HEK293 (cell line): Measurements from ENCODE around the gene MAP3K12.

Source experiments
- ATF2 ChIP-seq: fragments of 450-650 bp; formaldehyde crosslinking; IDR thresholded peaks from 2 replicates; pipeline ENCODE4 v1.5.1; 2016; ENCODE audit warnings: missing biosample characterization, missing genetic modification characterization, low read depth
- CTCF ChIP-seq: fragments of 450-650 bp; formaldehyde crosslinking; IDR thresholded peaks from 2 replicates; pipeline ENCODE4 v1.5.1; 2016; ENCODE audit warnings: missing biosample characterization, missing genetic modification characterization
- HOXD13 ChIP-seq: sonication (generic); formaldehyde crosslinking; IDR thresholded peaks from 2 replicates; pipeline ENCODE4 v1.8.0; 2022; ENCODE audit warnings: missing genetic modification reagents, borderline replicate concordance
- MZF1 ChIP-seq: fragments of 450-650 bp; formaldehyde crosslinking; IDR thresholded peaks from 2 replicates; pipeline ENCODE4 v1.5.1; 2017; ENCODE audit warnings: missing biosample characterization, missing genetic modification characterization, borderline replicate concordance
- OVOL3 ChIP-seq: fragments of 450-650 bp; formaldehyde crosslinking; IDR thresholded peaks from 2 replicates; pipeline ENCODE4 v1.5.1; 2016; ENCODE audit warnings: missing biosample characterization, missing genetic modification characterization
- ZBTB10 ChIP-seq: fragments of 450-650 bp; formaldehyde crosslinking; IDR thresholded peaks from 2 replicates; pipeline ENCODE4 v1.5.1; 2016; ENCODE audit warnings: missing biosample characterization, missing genetic modification characterization
- ZBTB11 ChIP-seq: fragments of 450-650 bp; formaldehyde crosslinking; conservative IDR thresholded peaks from 2 replicates; pipeline ENCODE4 v1.5.1; 2016; ENCODE audit warnings: low read depth, missing biosample characterization, missing genetic modification characterization
- ZBTB26 ChIP-seq: fragments of 450-650 bp; formaldehyde crosslinking; optimal IDR thresholded peaks from 2 replicates; pipeline ENCODE3; 2016; ENCODE audit warnings: missing biosample characterization, mild to moderate bottlenecking, missing genetic modification characterization
- ZNF121 ChIP-seq: fragments of 450-650 bp; formaldehyde crosslinking; IDR thresholded peaks from 2 replicates; pipeline ENCODE4 v1.5.1; 2016; ENCODE audit warnings: missing biosample characterization, missing genetic modification characterization
- ZNF350 ChIP-seq: fragments of 450-650 bp; formaldehyde crosslinking; IDR thresholded peaks from 2 replicates; pipeline ENCODE4 v1.5.0; 2017; ENCODE audit warnings: missing biosample characterization, mild to moderate bottlenecking, missing genetic modification characterization
- ZNF558 ChIP-seq: fragments of 450-650 bp; formaldehyde crosslinking; IDR thresholded peaks from 2 replicates; pipeline ENCODE4 v1.5.1; 2016; ENCODE audit warnings: missing biosample characterization, missing genetic modification characterization
- ZNF610 ChIP-seq: fragments of 450-650 bp; formaldehyde crosslinking; IDR thresholded peaks from 2 replicates; pipeline ENCODE4 v1.5.1; 2016; ENCODE audit warnings: missing biosample characterization, missing genetic modification characterization, borderline replicate concordance
- ZNF843 ChIP-seq: fragments of 450-650 bp; formaldehyde crosslinking; IDR thresholded peaks from 2 replicates; pipeline ENCODE4 v1.5.1; 2016; ENCODE audit warnings: missing biosample characterization, missing genetic modification characterization
- ZSCAN30 ChIP-seq: fragments of 450-650 bp; IDR thresholded peaks from 2 replicates; pipeline ENCODE4 v1.5.1; 2018; ENCODE audit warnings: missing biosample characterization, mild to moderate bottlenecking, missing genetic modification characterization, moderate library complexity

GRCh38 chr12:53486736-53487487, 12.3 kb downstream of the MAP3K12 start:
- TF ChIP-seq OVOL3 (no peak), ZNF610 (tag by site-specific recombination) (no peak), CTCF (tag by site-specific recombination) (no peak), ZBTB11 (tag by site-specific recombination) (no peak), ATF2 (no peak), ZBTB26 (tag by site-specific recombination) (no peak), ZNF843 (tag by site-specific recombination) (no peak), ZBTB10 (tag by site-specific recombination) (no peak), ZNF558 (tag by site-specific recombination) (no peak), ZNF121 (tag by site-specific recombination) (no peak), MZF1 (tag by site-specific recombination) (no peak), HOXD13 (CRISPR knock-in tag) (no peak), ZSCAN30 (no peak), ZNF350 (tag by site-specific recombination) (no peak)
